ENCODE data around the gene ESF1.

GRCh38 chr20:13819885-13820645 lies 35.3 kb upstream of the ESF1 start:
- TF ChIP-seq EZH2 (IDR thresholded peaks at IDR 0.05; ENCODE audit: insufficient read depth, poor library complexity, severe bottlenecking) (no peak), EZH2phosphoT487 (IDR thresholded peaks at IDR 0.05; ENCODE audit: insufficient read depth, low read depth) (no peak)
